ENCODE measurements around the gene HJURP. TPM values are rescaled to one million over a fixed set of nuclear protein-coding genes. Genes with fewer than 3 reads are reported as not detected.

Gene HJURP
- total RNA-seq, 4 donors from 2014 or later: 0.20 to 1.1 TPM; not detected in 2

DNA sequence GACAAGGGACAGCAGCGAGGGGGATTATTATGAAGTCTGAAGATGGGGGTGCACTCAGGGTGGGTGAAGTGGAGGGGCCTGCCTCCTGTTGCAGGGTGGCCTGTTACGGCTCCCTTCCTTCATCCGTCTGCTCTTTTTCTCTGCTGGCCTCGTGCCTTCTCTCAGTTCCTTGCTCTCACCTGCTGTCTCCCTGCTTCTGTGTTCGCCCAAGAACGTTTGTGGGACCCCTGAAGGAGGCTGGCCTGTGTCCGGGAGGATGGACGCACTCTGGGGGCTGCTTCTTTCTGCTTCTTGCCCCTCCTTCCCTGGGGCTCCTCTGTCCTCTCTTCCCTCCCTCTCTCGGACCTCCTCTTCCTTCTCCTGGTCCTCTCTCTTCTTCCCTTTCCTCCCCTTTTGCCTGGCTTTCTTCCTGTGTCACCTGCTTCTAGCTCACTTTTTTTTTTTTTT, 62.4 kb downstream of the HJURP start:
- Histone ChIP-seq H3K27me3 (no peaks in the 10 kb centered on the region), H3K9me3 (no peaks in the 10 kb centered on the region), H3K36me3 (no peaks in the 10 kb centered on the region), H3K27ac (no peak overlapping the region), H3K4me3 (no peak overlapping the region), H3K4me1 (no peaks in the 10 kb centered on the region)
- TF ChIP-seq, protein P1, sequence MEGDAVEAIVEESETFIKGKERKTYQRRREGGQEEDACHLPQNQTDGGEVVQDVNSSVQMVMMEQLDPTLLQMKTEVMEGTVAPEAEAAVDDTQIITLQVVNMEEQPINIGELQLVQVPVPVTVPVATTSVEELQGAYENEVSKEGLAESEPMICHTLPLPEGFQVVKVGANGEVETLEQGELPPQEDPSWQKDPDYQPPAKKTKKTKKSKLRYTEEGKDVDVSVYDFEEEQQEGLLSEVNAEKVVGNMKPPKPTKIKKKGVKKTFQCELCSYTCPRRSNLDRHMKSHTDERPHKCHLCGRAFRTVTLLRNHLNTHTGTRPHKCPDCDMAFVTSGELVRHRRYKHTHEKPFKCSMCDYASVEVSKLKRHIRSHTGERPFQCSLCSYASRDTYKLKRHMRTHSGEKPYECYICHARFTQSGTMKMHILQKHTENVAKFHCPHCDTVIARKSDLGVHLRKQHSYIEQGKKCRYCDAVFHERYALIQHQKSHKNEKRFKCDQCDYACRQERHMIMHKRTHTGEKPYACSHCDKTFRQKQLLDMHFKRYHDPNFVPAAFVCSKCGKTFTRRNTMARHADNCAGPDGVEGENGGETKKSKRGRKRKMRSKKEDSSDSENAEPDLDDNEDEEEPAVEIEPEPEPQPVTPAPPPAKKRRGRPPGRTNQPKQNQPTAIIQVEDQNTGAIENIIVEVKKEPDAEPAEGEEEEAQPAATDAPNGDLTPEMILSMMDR (IDR thresholded peaks at IDR 0.05 in 4 of 5, conservative IDR thresholded peaks at IDR 0.05 in 1 of 5): no peak
- no peak for TF ChIP-seq POLR2A (IDR thresholded peaks at IDR 0.05)
- DNase-seq (no peak), ATAC-seq (no peak)
- in situ Hi-C loops (cut with MboI; ENCODE audit: low sequenced_read_pairs in 4 of 4) (no loop called here), intact Hi-C loops (cut with DNase I; ENCODE audit: low total_unique reads) (no loop called here)

DNA sequence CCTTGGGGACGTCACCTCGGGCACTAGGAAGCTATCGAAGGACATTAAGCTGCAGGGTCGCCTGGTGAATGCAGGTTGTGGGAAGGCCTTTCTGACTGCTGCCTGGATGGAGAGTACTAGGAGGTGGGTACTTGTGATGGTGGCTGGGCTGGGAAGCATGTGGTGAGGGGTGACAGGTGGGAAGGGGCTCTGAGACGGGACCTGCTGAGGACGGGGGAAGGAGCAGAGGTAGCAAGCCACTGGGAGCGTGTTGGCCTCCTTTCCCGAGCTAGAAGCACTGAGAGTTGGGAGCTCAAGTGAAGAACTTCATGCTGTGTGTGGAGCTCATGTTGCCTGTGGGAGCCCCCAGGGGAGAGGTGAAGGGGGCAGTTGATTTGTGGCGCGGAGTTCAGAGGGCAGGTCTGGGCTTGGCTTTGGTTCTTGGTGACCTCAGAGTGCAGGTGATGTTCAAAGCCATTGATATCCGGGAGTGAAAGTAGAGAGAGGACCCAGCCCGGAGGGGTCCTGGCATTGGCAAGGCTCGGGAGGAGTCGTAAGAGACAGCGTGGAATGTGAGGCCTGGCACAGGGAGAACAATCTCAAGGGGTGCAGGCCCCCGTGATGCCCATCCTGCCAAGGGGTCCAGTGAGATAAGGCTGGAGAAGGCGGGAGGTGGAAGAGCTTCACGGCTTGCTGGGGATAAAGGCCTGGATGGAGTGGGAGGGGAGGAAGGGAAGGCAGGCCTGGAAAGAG, 63.0 kb downstream of the HJURP start:
- intact Hi-C loops (cut with DNase I; ENCODE audit: low total_unique reads) (no loop called here), in situ Hi-C loops (cut with MboI; ENCODE audit: low sequenced_read_pairs in 4 of 4) (no loop called here)
- Histone ChIP-seq H3K4me3 (no peak overlapping the region), H3K27me3 (no peaks in the 10 kb centered on the region), H3K36me3 (no peaks in the 10 kb centered on the region), H3K9me3 (no peaks in the 10 kb centered on the region), H3K4me1 (no peaks in the 10 kb centered on the region), H3K27ac (no peak overlapping the region)
- DNase-seq (no peak), ATAC-seq (no peak)
- no peak for TF ChIP-seq POLR2A (IDR thresholded peaks at IDR 0.05)
- TF ChIP-seq, protein P1 (IDR thresholded peaks at IDR 0.05 in 4 of 5, conservative IDR thresholded peaks at IDR 0.05 in 1 of 5): no peak

DNA sequence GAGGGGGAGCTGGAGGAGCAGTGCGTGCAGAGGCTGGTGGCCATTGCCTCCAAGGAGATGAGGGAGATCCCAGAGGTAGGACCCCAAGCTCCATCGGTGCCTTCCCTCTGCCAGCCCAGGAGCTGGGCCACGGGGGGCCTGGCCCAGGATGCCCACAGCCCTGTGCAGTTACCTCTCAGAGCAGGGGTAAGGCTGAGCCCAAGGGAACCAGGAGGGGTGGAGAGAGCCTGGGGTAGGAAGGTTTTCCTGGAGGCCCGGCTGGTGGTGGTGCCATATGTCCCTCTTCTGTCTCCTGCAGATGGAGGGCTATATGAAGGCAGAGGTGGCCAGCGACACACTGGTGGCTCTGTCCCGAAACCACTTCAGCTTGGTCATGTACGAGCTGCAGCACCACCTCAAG, 64.8 kb downstream of the HJURP start:
- Histone ChIP-seq H3K27ac (no peak overlapping the region), H3K9me3 (no peaks in the 10 kb centered on the region), H3K4me3 (no peak overlapping the region), H3K4me1 (no peaks in the 10 kb centered on the region), H3K27me3 (no peaks in the 10 kb centered on the region), H3K36me3 (no peaks in the 10 kb centered on the region)
- TF ChIP-seq, protein P1 (IDR thresholded peaks at IDR 0.05 in 4 of 5, conservative IDR thresholded peaks at IDR 0.05 in 1 of 5): no peak
- no peak for TF ChIP-seq POLR2A (IDR thresholded peaks at IDR 0.05)
- ATAC-seq (no peak), DNase-seq (no peak)
- intact Hi-C loops (cut with DNase I; ENCODE audit: low total_unique reads): no loop called here
- in situ Hi-C loops (cut with MboI; ENCODE audit: low sequenced_read_pairs in 4 of 4): no loop called here

Other genes starting within 250 kb of the HJURP start
- not detected for gene UGT1A8, start 236.9 kb downstream of the HJURP start, total RNA-seq
- under 1 TPM in 1 of 4 donors, not detected in 3; 0.12 TPM for gene UGT1A10, start 218.1 kb downstream of the HJURP start, total RNA-seq
- gene UGT1A9, start 182.6 kb downstream of the HJURP start, total RNA-seq: under 1 TPM in 2 of 4 donors, not detected in 2; 0.13 to 0.38 TPM
- gene UGT1A7, start 172.6 kb downstream of the HJURP start, total RNA-seq: not detected
- under 1 TPM in 1 of 4 donors, not detected in 3; 0.31 TPM for gene UGT1A6, start 161.6 kb downstream of the HJURP start, total RNA-seq
- not detected for gene UGT1A5, start 141.6 kb downstream of the HJURP start, total RNA-seq
- gene UGT1A4, start 135.8 kb downstream of the HJURP start, total RNA-seq: under 1 TPM in 1 of 4 donors, not detected in 3; 0.51 TPM
- gene UGT1A3, start 125.5 kb downstream of the HJURP start, total RNA-seq: under 1 TPM in 1 of 4 donors, not detected in 3; 0.16 TPM
- under 1 TPM in 1 of 4 donors, not detected in 3; 0.20 TPM for gene UGT1A1, start 94.3 kb downstream of the HJURP start, total RNA-seq
- not detected for gene MROH2A, start 76.2 kb downstream of the HJURP start, total RNA-seq
- not detected for gene TRPM8, start 62.8 kb upstream of the HJURP start, total RNA-seq
- gene SPP2, start 196.2 kb upstream of the HJURP start, total RNA-seq: under 1 TPM in 1 of 4 donors, not detected in 3; 0.60 TPM